SK-N-MC (cell line): ENCODE data around the gene VSIG10L.

ENCODE experiments used
- EZH2 ChIP-seq: fragments of 200-600 bp; sonication (generic); IDR thresholded peaks from one replicate; pipeline ENCODE4 v1.6.1; 2017; ENCODE audit warnings: antibody characterized with exemption
- FOXP2 ChIP-seq: optimal IDR thresholded peaks from 2 replicates; pipeline ENCODE3; 2011; ENCODE audit warnings: mild to moderate bottlenecking, moderate library complexity; ENCODE audit not compliant: insufficient read depth; ENCODE audit errors: extremely low read length, control extremely low read depth
- POLR2AphosphoS5 ChIP-seq: IDR thresholded peaks from 2 replicates; pipeline ENCODE4 v1.6.1; 2012; ENCODE audit warnings: mild to moderate bottlenecking, low read depth, low read length, borderline replicate concordance

DNA sequence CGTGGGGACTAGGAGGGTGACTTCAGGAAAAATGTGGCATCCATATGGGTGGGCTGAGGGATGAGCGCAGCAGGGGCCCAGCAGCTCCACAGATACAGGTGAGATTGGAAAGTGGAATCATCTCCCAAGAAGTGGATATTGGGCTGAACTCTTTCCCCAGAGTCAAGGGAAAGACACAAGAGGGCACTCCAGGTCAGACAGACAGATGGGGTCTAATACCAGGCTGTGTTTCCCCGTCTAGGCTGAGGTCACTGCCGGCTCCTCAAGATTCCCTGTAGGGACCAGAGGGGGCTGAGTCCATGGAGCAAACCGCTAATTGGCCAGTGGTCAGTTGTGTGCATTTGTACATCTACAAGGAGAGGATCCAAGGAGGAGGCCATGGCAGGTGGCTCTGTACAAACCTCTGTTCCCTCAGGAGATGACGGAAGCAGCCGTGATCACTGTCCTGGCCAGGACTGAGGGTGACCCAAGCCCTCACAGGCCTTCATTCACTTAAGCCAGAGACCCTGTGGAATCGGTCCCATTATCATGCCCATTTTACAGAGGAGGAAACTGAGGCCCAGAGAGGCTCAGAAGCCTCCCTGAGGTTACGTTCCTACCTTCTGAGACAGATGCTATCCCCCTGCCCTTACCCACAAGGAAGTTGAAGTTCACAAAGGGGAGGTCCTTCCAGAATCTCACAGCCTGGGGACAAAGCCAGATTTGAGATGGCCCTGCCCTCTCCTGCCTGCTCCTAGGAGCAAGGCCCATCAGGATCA lies 45.4 kb downstream of the VSIG10L start:
- TF ChIP-seq EZH2 (no peak), POLR2AphosphoS5 (no peak), FOXP2 (no peak)
